Measurements from ENCODE around the gene RAD50.
"Not testable (repeated sequence)": the region's sequence is repeated elsewhere in the genome, so short reads cannot be mapped to it uniquely, and the experiment has no call there.

The RAD50 gene

DNA sequence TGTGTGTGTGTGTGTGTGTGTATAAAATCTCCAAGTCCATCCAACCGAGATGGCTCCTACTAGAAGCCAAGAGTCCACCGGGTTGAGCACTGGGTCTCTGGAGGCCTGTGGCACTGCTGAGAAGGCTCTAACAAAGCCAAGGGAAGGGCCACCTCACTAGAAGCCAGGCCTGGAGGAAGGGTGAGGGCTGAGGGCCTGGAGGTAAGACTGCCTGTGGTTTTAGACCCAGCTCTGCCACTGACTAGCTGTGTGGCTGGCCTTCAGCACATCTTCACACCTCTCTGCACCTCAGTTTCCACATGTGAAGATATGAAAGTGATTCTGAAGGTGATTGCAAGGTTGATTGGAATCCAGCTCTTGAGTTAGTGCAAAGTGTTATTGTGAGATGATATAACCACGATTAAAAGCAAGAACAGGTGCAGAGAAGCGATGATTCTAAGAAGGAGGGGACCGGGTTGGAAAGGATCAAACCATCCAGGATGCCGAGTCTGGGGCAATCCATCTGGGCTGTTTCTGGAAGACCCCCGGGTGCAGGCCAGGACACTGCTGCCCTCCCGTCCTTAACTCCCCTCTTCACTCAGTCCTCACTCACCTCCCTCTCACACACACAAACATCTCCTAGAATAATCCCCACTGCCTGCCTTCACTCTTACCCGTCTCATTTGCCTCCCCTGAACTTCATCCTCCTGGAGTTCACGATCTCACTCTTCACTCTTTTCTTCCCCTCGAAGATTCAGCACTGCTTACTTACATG lies 119.3 kb downstream of the RAD50 start:
- no peak for DNase-seq (ENCODE audit: low spot score)

DNA sequence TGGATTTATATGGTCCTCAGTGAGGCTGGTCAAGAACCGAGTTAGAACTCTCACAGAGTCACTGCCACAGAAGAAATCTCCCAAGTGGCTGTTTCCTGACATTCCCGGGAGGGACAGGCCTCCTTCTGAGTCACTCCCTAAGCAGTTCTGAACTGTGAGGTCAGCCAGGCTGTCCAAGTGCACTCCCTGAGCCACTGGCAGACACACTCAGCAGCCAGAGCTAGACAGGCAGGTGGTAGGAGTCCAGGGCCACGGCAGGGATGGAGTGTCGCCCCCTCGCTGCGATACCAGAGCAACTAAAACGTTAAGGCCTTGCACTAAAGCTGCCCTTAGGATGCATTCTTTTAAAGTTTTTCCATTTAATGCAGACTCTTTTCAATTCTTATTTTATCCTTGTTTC lies 120.4 kb downstream of the RAD50 start:
- peak; percentile 97 for DNase-seq (ENCODE audit: low spot score)

DNA sequence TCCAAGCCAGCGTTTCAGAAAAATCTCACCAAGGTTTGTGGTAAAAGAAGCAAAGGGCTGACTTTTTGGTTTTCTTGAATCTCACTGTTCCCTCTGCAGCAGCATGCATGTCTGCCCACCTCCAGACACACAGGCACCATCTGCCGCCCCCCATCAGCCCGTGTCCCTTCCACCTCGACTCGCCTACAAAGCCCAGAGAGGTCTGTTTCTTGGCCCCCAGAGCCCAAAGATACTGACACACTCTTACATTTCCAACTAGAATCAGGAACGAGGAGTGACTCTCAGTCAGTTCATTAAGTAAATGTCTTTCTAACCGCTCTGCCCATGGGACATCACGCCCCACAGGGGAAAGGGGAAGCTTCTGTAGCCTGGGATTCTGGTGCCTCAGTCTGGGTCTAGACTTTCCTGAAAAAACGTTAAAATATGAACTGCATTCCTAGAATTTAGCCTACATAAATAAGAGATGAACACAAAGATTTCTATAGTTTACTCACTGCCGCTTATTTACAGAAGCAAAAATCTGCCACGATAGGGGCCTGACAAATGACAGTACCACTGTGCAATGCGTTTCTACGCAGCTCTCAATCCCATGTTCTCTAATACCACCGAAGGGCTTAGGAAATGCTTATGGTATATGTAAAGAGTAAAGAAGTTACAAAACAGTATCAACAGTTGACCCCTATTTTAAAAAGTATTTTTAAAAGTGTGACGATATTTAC lies 121.1 kb downstream of the RAD50 start:
- no peak for DNase-seq (ENCODE audit: low spot score)

DNA sequence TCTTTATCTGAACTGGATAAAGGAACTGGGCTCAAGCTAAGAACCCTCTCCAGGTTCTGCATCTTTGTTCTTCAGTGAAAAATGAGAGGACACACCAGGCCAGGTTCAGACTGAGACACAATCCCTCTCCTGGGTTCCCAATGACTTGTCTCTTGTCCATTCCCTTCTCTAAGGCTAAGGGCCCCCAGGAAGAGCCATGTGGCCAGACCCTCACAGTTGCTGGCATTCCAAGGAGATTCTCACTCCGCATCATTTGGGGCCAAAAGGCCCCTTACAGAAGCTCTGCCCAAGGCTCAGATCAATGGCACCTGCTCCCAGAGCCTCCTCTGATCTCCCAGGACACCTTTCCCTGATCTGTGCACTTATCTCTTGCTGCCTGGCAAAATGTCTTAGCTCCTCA lies 122.0 kb downstream of the RAD50 start:
- no peak for DNase-seq (ENCODE audit: low spot score)

DNA sequence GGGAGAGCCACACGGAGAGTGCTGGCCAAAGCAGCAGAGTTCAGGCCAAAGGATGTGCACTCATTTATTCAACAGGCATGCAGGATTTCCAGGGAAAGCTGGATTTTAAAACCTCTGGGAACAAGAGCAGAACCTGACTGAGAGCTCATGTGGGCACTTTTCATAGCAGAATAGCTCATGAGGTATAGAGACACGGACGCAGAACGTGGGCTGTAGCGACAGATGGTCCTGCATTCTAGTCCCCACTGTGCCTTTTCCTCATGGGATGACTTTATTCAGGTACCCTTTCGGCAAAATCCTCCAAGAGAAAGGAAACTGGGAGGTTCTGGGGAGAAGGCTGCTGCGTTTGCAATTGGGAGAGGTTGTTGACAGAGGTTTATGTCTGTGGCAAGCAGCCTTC lies 122.4 kb downstream of the RAD50 start:
- no peak for DNase-seq (ENCODE audit: low spot score)

DNA sequence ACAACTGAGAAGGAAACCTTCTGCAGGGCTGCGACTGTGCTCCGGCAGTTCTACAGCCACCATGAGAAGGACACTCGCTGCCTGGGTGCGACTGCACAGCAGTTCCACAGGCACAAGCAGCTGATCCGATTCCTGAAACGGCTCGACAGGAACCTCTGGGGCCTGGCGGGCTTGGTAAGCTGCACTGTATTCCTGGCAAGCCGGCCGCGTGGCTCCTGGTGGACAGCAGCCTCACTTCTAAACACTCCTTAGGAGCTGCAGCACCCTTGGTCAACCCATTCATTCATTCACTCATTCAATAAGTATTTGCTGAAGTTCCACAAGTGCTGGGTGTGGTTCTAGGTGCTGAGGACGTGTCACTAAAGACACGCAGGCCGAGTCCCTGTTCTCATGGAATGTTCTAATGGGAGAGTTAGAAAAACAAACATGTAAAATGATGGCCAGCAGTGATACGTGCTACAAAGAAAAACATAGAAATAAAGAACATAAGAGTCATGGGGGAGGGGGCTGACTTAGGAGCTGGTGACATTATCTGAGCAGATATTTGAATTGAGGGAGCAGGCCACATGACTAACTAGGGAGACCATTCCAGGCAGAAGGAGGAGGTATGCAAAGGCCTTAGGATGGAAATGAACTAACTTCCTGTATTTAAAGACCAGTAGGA lies 123.1 kb downstream of the RAD50 start:
- DNase-seq (ENCODE audit: low spot score), result no peak

DNA sequence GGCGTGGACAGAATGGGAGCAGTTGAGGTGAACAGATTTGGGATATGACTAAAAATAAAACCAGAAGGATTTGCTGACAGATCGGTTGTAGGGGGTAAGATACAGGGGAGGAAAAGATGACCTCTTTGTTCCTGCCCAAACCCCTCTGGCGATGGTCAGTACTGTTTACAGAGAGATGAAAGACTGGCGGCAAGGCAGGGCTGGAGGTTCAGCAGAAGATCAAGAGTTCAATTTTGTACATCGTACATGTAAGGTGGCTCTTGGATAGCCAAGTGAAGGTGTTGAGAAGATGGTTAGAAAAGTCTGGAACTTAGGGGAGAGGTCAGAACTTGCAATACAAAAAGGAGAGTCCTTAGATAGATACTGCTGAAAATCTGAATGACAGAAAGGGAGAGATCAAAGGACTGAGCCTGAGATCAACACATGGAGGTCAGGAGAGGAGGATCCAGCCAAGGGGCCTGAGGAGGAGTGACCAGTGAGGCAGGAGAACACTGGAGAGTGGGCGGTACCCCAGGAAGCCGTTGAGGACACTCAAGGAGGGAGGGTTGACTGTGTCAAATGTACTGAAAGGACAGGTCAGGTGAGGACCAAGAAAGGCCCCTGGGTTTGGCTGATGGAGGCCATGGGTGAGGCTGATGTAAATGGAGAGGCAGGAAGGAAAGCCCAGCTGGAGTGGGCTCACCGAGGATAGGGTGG lies 124.2 kb downstream of the RAD50 start:
- no peak for DNase-seq (ENCODE audit: low spot score)

DNA sequence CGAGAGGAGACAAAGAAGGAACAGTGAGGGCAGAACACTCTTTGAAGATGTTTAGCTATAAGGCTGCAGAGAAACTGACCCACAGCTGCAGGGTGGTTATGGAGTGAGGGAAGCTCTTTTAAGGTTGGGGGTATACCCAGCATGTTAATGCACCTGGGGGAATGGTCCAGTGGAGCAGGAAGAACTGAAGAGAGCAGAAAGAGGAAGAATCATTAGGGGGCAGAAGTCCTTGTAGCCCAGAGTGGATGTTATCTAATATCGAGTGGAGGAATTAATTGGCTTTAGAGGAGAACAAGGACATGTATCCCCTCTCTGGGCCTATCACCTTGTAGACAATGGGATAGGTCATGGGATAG lies 124.7 kb downstream of the RAD50 start:
- no peak for DNase-seq (ENCODE audit: low spot score)

DNA sequence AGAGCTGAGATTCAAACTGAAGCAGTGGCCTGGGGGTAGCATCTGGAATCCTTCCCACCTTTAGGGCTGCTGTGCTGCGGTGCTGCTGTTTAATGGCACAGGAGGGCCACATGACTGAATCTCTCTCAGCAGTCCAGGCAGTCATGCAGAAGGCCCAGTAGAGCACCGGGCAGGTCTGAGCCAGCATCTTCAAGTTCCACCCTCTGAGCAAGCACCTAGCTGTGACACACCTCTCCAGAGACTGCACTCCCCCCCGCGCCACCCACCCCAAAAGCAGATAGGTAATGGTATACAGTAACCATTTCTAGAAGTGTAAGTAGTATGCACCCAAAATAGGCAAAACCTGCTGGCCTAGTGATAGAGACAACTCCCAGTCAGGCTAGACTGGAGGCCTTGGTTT lies 125.2 kb downstream of the RAD50 start:
- no peak for DNase-seq (ENCODE audit: low spot score)

DNA sequence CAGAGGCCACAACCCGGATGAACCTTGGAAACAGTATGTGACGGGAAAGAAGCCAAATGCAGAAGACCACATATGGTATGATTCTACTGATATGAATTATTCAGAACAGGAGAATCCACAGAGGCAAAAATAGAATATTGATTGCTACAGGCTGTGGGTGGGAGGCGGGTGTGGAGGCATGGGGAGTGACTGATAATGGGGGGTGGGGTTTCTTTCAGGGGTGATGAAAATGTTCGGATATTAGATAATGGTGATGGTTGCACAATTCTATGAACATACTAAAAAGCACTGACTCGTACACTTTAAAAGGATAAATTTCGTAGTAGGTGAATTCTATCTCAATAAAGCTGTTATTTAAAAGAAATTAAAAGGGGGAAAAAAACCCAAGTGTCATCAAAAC lies 127.7 kb downstream of the RAD50 start:
- DNase-seq (ENCODE audit: low spot score), result no peak

DNA sequence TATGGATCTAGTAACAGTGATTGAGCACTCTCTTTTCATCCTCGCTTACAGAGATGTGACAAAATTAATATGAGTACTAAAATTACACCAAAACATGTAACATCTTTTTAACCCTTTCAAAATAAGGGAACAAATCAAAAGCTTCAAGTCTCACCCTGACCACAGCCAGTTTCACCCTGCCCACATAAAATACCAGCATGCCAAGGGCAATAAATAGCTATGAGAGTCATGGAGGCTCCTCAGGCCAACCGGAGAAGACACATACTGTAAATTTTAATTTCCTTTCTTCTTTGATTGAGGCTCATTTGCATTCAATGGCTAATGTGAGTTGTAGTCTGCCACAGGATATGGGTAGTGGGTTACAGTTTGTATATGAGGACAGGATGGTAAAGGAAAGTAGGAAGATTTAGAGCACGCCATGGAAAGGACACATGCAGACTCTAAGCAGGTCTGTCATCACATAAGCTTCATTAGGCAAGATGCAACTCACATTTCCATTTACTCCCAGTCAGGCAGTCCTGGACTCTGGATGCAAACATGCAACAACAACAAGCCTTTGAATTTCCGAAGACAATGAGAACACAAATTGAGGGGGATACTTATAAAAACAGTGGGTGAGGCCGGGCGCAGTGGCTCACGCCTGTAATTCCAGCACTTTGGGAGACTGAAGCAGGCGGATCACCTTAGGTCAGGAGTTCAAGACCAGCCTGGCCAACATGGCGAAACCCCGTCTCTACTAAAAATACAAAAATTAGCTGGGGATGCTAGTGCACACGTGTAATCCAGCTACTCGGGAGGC lies 128.3 kb downstream of the RAD50 start:
- no peak for DNase-seq (ENCODE audit: low spot score)

DNA sequence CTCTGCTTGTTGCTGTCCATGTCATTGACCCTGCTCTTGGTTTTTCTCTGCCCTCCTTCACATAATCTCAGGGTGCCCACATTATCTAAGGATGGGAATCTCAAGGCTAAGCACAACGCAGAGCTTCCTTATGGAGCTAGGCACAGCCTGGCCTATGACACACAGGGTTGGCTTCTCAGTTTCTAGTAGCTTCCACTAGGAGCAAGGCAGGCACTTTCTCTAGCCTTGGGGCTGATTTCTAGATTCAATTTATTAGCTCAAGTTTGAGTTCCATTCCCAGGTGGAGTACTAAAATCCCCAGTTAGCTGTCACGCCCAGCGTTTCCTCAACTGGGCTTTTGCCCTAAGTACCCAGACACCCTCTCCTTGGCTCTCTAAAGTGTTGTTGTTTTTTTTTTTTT lies 129.4 kb downstream of the RAD50 start:
- no peak for DNase-seq (ENCODE audit: low spot score)

DNA sequence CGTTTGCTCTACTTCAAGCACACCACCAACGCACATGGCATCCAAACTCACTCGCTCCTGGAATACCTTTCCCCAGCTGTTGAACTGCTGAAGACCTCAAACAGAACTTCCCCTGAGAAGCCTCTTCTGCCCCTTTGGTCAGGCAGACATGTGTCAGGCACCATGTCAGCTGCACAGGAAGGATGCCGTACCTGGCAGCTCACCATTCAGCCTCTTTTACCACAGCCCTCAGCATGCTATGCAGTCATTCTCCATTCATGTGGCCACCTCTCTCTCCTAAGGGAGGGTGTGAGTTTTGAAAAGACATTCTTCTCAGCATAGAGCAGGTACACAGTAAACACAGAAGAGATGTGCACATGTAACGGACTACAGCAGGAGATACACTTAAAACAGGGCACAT lies 131.2 kb downstream of the RAD50 start:
- no peak for DNase-seq (ENCODE audit: low spot score)

DNA sequence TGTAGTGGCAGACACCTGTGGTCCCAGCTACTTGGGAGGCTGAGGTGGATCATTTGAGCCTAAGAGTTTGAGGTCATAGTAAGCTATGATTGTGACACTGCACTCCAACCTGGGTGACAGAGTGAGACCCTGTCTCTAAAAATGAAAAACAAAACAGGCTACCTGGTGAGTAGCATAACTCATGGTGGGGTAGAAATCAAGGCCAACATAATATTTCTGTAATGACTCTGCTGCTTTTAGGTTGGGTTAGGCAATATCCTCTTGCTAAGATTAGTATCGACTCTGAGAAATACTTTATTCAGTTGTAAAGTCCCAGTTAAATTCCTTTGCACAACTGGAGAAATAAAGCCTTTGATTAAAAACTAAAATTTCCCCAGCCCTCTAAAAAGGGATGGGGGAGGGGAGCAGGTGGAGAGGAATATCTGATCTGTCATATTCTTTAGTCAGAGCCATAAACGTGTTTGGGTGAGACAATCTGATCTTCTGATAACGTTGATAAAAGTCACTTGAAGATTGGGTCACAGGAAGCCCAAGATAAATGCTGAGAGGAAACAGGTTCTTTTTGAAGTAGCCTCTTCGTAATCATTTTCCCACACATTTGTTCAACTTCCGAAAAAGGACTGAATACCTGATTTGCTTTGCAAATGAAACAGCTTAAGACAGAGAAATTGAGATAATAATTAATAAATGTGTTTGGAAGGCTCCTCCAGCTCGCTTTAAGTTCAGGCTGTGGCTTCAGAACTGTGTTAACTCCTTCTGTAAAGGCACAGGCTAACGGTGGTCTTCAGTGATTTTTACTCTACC lies 132.0 kb downstream of the RAD50 start:
- no peak for DNase-seq (ENCODE audit: low spot score)

DNA sequence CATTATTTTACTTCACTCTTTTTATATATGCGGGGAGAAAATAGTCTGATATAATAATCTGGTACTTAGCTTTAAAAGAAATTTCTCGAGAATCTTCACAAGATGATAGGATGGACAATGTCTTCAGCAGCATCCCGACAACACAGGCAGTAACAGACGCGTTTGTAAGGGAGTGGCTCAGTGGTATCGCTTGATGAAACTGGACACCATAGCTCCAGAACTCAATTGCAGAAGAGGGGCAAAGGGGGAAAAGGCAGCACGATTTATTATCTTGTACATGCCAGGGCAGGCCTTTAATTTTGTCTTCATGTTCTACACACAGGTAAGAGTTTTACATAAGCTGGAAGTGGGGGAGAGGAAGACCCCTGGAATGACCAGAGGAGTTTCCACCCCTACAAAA lies 132.7 kb downstream of the RAD50 start:
- DNase-seq (ENCODE audit: low spot score), result no peak

DNA sequence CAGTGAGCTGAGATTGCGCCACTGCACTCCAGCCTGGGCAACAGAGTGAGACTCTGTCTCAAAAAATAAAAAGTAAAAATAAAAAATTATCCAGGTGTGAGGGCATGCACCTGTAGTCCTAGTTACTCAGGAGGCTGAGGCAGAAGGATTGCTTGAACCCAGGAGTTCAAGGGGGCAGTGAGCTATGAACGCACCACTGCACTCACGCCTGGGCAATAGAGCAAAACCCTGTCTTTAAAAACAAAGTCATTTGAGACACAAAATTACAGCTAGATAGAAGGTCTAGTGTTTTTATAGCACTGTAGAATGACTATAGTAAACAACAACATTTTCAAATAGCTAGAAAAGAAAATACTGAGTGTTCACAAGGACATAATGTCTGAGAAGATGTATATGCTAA lies 133.4 kb downstream of the RAD50 start:
- no peak for DNase-seq (ENCODE audit: low spot score)

DNA sequence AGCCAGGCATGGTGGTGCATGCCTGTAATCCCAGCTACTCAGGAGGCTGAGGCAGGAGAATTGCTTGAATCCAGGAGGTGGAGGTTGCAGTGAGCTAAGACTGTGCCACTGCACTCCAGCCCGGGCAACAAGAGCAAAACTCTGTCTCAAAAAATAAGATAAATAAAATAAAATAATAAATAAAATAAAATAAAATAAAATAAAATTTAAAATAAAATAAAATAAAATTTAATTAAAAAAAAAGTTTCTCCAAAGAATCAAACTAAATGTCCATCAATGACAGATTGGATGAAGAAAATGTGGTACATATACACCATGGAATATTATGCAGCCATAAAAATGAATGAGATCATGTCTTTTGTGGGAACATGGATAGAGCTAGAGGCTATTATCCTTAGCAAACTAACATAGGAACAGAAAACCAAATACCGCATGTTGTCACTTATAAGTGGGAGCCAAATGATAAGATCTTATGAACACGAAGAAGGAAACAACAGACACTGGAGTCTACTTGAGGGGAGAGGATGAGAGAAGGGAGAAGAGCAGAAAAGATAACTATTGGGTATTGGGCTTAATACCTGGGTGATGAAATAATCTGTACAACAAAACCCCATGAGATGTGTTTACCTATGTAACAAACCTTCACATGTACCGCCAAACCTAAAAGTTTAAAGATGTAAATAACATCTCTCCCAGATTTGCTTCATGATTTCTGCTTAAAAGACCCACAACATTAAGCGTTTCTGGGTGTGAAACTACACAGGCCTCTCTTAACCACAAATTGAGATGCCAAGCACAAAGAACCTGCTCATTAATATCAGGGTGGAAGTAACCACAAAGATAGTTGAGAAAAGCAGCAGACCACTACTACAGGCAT lies 135.2 kb downstream of the RAD50 start:
- not testable (repeated sequence) for DNase-seq (ENCODE audit: low spot score)

DNA sequence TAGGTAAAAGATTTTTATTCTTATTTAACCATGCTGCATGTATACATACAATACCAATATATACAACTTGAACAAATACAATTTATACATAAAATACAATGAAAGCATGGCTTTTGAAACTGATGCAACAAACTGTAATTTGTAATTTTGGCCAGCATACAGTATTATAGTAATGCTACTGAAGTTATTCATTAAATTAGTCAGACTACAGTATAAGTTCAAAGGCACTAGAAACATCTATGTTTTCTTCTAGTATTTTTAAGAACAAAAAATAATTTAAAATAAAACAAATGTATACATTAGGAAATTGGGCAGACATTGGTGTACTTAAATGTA lies 135.8 kb downstream of the RAD50 start:
- no peak for DNase-seq (ENCODE audit: low spot score)

All from AG08395 (cell line).